ENCODE results near the gene DTD1.

DNA sequence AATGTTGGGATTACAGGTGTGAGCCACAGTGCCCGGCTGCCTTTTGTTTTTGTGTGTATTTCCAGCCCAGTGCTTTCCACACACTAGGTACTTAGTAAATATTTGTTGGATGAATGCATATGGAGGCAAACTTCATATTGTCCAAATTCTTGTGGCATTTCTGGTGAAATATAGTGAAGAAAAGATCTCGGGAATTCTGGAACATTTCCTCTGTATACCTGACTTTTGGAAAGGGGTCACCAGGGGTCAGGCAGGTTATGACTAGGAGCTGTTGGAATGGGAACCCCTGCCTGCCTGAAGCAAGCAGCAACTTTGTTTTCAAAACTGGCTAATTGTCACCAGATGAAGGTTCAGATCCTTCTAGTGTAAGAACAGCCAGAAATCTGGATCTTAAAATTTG lies 213.7 kb downstream of the DTD1 start:
- TF ChIP-seq, protein P1, sequence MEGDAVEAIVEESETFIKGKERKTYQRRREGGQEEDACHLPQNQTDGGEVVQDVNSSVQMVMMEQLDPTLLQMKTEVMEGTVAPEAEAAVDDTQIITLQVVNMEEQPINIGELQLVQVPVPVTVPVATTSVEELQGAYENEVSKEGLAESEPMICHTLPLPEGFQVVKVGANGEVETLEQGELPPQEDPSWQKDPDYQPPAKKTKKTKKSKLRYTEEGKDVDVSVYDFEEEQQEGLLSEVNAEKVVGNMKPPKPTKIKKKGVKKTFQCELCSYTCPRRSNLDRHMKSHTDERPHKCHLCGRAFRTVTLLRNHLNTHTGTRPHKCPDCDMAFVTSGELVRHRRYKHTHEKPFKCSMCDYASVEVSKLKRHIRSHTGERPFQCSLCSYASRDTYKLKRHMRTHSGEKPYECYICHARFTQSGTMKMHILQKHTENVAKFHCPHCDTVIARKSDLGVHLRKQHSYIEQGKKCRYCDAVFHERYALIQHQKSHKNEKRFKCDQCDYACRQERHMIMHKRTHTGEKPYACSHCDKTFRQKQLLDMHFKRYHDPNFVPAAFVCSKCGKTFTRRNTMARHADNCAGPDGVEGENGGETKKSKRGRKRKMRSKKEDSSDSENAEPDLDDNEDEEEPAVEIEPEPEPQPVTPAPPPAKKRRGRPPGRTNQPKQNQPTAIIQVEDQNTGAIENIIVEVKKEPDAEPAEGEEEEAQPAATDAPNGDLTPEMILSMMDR (CRISPR knock-in tag; IDR thresholded peaks at IDR 0.05): no peak
- TF ChIP-seq SUZ12 (IDR thresholded peaks at IDR 0.05; ENCODE audit: low read depth, low read length): no peak
